Stimulated activated CD4-positive, alpha-beta T cell treated with anti-CD3 and anti-CD28 coated beads, Interleukin-4, amount 100 ng/mL, for 1 hour (primary cell): ENCODE results near the gene PYROXD2.

Source experiments
- DNase-seq: peaks from one replicate; pipeline ENCODE4 v3.0.0-alpha.2; 2020

PYROXD2 gene

DNA sequence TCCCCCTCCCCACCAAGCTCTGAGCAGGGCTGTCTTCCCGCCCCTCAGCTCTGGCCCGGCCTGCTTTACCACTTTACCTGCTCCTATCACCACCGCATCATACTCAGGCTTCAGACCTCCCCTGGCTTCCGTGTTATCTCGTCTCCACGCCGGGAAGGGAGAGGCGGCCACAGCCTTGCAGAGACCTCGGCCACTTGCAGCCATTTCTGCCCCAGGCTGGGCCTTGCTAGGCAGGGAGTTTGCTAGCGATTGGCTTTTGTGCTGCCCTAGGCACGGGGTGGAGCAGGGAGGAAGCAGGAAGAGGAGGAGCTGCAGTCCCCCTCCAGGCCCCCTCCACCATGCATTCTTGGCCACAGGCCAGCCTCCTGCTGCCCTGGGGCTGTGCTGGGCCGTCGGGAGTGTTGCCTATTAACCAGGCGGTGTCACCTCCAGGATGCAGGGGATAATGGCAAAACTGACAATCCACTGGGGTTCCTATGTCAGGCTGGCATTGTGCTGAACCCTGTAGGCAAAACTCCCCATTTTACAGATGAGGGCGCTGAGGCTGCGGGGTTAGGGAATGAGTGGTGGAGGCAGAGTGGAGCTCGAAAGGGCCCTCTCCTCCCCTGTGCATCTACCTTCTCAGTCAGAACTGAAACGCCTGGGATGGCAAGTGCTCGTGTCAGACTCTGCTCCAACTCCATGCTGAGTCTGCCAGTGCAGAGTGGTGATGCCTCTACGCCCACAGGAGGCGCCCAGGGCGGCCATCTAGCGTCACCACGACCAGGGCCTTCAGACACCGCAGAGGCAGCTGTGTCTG lies at the start of gene PYROXD2:
TSS of gene PYROXD2 (minus strand) at position 251 of the 799 bp plus-strand sequence. CDS start at position 204, 47 bp downstream.
- peak; percentile 41 for DNase-seq

DNA sequence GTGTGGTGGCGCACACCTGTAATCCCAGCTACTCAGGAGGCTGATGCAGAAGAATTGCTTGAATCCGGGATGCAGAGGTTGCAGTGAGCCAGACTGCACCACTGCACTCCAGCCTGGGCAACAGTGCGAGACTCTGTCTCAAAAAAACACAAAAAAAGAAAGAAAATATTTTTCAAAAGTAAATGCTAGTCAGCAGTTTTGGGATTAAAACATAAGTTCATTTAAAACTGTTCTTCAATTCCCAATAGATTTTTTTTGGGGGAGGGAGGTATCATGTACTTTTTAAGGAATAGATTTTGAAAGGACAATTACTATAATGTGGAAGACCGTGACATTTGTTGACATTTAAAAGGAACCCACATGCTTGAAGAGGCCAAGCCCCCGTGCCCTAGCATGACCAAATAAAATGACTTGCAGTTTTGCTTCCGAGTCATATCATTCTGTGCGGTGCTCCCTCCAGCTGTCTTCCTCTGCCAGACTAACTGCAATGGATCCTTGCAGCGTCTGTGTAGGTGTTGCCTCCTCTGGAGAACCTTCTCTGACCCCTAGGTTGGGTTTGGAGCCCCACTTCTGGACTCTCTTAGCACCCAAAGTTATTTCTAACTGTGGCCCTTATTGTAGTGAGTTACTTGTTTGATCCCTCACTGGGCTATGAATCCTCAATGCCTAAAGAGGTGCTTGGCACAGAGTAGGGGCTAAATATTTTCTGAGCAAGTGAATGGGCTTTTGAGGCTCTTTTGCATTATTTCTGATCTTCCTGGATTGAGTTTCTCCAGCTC lies 49.2 kb upstream of the PYROXD2 start:
- DNase-seq, result no peak

DNA sequence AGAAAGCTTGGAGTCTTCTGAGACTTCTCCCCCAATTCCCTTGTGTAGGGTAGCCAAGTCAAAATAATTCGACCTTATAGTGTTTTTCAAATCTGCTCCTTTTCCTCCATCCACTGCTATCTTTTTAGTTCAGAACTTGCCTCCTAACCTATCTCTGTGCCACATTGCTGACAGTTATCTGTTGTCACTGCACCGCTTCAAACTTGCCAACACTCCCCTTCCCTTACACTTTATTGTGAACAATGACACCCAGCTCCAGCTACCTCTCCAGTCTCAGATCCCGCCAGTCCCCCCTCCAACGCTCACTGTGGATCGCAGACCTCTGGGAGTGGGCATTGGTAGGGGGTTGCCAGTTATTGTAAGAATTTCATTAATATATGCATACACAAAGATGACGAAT lies 48.0 kb upstream of the PYROXD2 start:
- DNase-seq, result no peak

DNA sequence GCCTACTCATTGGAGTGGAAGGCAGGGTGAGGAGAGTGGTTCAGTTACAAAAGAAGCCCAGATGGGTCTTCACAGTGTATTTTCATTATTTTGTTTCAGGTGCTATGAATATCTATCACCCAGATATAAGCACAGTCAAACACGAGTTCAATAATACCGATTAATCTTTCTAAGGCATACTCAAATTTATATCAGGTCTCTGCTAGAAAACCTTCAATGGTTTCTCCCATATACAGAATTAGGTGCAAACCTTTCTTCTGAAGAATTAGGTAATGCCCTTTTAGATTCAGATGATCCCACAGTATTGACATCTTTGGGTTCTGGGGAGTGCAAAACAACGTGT lies 46.5 kb upstream of the PYROXD2 start:
- DNase-seq, result no peak

DNA sequence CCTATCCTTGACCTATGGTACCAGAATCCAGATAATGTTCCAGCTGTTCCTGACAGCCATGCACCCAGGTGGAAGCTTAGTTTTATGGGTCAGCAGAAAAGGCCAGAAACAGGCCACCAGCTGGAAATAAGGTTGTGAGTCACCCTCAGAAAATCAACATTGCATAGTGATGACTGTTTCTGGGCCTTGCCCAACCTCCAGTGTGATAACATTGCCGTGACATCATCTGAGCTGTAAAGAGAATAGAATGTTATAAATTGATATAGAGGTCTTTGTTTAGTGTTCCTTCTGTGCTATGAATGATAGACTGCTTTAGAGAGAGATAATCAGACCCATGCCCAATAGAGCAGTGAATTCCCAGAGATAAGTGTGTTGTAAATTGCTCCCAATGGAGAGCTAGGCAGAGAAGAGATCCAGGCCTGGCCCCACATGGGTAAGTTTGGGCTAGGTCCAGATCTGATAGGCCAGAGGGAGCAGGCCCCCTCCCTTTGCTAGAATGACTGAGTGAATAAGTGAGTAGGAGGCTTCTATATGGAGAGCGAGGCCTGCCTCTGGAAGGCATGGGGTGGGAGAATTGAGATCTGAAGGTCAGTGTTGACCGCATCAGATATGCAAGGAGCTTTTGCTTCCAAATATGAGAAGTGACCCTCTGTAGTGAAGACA lies 46.0 kb upstream of the PYROXD2 start:
- DNase-seq, result no peak

DNA sequence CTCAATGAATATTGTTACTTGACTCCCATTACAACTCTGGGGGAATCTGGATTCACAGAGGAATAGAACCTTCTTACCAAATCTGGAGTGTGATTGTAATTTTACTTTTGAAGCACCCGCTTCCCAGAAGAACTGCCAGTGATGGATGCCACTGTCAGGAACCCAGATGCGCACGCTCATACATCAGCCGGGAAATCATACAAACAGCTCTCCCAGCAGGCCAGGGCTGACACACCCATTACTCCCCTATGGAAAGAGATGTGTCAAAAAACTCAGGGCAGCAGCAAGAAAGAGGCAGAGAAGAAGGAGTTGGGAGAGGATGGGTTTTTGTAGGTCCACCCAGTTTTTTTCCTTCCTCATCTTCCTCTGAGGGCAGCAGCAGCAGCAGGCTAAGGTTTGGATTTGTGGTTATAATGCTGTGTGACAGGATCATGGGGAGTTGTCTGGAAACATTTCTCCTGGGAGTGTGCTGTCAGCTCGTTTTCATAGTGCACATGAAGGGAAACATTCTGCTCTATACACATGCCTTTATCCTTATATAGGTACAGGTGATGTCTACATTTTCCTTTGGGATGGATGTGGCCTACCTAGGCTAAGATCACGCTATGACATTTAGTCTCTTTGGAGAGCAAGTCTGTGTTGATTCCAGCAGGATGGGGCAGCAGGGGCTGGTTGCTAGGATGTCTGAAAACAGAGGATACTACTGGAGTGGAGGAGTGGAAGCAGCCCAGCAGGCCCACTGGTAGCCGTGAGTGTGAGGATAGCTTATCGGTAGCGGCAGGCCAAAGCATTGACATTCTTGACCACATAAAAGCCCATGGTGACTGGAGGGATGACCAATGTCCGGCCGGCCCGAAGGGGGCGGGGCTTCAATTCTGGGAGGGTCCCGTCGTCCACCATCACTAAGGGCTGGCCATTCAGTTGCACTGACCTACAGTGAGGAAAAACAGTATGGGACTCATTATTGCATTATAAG lies 44.1 kb upstream of the PYROXD2 start:
- DNase-seq, result no peak

DNA sequence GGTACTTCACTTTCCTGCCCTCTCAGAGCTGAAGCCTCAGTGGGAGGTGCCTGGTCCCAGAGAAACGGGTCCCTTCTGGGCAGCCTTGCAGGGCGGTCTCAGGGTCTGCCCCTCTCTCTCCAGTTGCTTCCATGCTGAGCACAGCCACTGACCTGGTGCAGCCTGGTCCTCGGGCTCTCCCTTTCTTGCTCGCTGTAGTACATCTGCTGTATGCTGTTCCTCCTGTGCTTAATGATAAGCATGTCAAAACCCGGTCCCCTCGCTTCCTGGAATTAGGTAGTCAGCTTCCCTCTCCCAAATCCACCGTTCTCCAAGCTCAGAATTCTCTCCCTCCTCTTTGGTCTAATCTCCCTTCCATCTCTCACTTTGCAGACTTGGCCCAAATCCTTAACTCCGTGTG lies 42.7 kb upstream of the PYROXD2 start:
- DNase-seq, result no peak

DNA sequence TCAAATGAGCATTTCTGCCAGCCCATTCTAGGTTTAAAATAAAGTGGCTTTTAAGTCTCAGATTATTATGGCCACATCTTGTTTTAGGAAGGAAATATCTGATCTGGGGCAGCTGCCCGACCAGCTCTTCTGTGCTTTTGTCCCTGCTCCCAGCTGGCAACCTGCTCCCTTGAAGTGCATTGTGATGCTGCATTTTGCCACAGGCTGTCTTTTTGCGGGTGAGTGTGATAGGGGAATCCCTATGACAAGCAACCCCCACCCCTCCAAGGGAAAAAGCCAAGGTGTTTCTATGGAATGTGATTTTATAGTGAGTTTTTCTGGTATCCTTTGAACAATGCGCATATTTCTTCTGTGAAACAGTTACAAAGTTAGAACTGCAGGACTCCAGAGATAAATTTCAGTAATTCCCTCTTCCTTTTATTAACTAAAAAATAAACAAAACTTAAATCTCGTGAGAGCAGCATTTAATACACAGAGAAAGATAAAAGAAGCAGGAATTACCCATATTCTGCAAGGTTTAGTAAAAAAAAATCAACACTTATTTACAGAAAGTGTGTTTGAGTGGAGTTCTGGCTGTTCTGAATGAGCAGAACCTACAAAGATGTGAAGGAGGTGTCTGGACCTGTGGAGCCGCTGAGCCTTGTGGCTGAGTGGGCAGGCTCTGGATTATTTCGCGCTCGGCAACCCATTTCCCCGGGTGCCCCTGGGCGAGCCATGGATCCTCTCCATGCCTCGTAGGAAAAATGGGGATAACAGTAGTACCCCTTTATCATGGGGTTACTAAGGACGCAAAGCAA lies 41.9 kb upstream of the PYROXD2 start:
- DNase-seq, result no peak

DNA sequence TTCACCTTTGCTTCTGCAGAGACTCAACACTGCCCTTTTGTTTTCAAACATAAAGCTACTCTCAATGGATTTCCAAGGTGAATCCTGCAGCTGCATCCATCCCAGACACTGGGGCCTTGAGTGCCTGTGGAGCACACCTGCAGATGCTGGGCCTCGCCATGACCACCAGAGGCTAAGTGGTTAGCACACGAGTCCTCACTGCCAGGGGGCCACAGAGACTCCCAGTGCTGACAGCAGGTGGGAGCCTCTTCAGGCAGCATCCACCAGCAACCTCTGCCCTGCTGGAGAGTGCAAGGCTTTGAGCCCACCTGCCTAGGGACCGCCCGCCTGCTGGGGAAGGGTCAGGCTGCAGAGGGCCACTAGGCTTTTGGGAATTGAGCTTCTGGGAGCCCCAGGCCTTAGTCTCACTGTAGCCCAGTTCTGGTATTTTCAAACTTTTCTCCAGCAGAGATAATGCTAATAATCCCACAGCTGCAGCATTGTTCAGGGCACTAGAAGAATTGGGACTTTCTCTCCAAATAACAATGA lies 41.1 kb upstream of the PYROXD2 start:
- DNase-seq, result no peak

DNA sequence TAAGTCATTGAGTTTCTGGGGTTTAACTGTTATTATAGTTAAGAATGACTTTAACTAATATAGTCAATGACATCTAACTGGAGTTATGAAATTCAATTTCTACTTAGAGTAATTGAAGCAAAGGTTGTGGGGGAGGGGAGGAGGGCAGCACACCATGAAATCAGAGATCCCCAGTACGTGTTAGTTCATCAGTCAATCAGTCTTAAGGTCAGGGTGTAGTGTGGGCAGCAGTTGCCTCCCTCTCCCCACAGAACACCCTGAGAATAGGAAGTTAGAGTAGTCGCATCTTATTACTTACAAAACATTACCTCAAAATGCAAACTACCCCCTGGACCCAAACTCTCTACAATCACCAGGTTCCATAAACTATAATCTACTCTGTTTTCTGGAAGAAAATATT lies 38.7 kb upstream of the PYROXD2 start:
- DNase-seq, result no peak

DNA sequence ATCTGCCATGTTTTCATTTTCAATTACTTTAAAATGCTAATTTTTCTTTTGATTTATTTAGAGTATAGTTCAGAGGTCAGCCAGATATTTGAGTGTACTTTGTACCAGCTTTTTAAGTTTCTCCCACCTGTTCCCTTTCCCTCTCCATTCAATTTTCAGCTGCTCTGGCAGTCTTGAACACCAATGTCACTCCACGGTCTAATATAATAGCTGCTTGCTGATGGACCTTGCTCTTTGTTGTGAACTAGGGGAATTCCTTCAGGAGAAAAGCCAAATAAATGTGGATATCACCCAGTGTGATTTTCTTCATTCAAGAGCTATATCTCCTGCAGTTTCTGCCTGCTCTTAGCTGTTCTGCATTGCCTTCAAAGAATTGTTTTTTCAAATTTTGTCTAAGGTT lies 35.6 kb upstream of the PYROXD2 start:
- DNase-seq, result no peak

DNA sequence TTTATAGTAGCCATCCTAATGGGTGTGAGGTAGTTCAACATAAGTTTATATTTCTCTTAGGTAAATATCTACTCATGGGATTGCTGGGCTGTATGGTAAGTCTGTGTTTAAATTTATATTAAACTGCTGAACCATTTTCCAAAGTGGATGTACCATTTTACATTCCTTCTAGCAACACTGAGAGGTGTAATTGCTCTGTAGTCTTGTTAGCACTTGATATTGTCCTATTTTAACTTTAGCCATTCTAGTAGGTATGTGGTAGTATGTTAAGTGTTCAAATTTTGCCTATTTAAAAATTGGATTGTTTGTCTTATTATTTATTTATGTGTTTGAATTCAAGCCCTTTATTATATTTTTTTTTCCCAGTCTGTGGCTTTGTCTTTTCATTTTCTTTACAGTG lies 34.3 kb upstream of the PYROXD2 start:
- no peak for DNase-seq

DNA sequence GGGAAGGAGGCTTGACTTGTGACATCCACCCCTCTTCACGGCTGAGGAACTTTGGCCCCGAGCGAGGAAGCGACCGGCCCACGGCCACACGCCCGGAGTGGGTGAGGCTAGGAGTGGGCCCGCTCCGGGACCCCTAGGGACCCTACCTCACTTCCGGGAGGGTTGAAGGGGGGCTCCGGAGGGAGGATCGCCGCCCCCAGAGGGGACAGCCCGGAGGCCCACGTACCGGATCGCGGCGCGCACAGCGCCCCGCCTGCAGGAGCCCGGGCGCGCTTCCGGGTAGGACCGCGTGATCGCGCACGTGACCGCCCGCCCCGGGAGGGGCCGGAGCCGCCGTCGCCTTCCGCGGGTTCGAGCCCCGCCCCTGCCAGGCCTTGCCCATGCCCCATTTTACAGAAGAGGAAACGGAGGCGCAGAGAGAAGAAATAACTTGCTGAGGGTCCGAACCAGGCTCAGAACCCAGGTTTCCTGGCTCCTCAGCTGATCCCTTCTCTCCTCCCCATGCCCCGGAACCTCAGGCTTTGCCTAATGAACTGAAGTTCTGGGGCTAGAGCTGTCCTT lies 31.8 kb upstream of the PYROXD2 start, which contains the start of gene HPS1:
TSS of gene HPS1 (minus strand) at position 275 of the 561 bp plus-strand sequence. CDS start 3,695 bp downstream, outside the sequence.
- peak; percentile 87 for DNase-seq

DNA sequence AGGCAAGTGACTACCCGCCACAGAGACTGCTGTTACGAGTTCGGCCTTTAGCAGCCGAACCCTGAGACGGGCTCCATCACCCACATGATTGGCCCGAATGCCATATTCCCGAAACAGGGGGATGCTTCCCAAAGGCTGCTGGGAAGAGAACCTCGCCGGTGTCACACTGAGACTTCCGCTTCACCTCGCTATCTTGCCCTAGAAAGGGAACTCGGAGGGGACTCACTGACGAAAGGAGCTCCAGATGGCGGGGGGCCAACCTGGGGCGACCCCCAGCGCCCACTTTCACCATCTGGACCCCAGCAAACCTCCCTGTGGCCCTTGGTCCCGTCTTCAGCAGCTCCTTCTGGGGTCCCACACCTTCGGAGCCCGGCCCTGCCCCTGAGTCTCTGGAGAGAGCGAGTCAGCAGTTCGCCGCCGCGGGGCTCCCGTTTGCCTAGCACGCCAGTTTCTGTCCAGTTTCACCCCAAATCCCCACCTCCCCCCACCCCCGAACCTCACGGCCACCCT lies 31.2 kb upstream of the PYROXD2 start:
- peak; percentile 49 for DNase-seq

DNA sequence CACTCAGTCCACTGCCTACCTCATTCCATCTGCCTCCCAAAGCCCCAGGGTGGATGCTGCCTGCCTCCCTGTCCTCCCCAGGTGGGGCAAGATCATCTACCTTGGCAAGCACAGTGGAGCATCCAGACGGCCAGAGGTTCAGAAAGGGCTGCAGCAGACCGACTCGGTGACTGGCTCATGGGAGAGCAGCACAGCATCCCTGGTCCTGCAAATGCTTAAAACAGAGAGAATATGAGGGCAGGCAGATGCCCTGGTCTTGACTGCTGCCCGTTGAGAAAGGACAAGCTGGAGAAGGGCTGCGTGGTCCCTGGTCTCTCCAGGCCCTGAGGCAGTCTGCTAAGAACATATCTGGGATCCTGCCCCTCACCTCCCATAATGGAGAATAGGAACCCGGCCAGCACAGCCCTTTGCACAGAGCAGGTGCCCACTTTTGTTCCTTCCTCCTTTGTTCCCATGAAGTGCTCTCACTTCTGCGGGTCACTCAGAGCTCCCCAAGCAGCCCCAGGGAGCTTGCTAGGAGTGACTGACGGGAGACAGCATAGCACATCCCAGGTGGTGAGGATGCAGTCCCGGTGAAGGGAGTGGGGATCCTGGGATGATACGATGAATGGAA lies 30.3 kb upstream of the PYROXD2 start:
- no peak for DNase-seq

DNA sequence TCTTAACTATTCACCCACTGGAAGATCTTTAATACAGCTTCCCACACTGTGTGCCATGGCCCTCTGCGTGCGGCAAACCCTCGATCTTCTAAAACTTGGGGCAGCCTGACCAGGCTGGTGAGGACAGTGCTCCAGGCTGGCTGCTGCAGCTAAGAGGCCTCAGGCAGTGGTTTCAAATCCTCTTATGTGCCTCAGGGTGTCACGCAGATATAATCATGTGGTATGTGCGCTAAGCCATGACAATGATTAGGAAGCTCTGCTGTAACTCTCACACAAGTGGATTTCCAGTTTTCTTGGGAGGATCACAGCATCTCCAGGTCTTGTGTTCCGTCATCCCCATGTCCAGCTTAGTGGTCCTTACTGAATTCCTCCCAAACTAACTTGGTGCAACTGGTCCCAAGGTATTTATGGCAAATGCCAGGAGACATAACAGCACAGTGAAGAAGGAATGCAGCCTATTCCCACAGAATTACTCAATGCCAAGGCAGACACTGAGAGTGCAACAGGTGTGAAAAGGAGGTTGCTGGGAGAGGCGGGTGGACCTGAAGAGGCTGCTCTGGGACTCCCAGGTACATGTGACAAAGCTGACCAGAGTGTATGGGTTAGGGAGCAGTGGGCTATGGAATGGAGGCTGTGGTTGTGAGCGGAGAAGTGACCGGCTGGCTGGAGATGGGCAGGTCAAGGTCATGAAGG lies 29.5 kb upstream of the PYROXD2 start:
- DNase-seq, result no peak

DNA sequence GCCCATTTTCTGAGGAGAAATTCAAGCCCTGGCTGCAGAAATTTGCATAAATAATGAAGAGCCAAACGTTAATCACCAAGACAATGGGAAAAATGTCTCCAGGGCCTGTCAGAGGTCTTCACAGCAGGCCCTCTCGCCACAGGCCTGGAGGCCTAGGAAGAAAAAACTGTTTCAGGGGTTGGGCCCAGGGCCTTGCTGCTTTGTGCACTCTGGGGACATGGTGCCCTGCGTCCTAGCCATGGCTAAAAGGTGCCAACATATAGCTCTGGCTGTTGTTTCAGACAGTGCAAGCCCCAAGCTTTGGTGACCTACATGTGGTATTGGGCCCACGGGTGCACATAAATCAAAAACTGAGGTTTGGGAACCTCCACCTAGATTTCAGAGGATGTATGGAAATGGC lies 23.7 kb upstream of the PYROXD2 start:
- no peak for DNase-seq

DNA sequence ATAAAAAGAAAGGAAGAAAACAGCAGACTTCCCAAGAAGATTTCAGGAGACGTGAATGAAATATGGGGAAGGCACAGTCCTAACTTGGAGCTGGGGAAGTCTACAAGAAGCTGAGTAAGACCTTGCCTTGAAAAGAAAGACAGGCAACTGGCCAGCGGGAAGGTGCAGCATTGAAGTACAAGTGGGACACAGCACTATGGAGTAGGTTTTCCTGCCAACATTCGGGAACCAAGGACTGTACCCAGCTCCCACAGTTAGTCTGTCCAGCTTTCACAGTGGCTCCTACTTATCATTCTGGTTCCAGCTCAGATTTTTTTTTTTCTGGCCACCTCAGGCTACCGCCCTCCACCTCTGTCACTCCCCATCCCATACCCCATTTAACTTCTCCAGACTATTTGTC lies 21.7 kb upstream of the PYROXD2 start:
- DNase-seq, result no peak

DNA sequence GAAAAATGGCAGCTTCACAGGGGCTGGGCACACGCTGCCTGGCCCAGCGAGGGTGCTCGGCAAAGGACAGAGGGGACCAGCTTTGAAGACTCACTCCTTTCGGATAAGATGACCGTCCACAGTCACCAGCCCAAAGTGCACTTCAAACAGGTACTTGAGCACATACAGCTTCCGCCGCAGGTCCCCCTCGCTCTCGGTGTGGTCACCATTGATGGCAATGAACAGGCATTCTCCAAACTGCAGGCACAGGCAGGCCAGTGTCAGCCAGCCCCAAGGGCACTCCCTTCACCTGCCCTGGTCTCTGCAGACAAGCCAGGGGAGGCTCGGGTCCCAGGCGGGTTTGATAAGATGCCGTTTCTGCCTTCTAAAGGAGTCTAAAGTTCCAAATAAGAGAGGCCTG lies 20.2 kb upstream of the PYROXD2 start:
- DNase-seq, result no peak
